ENCODE data around the gene HOXC11.

HOXC11 gene

DNA sequence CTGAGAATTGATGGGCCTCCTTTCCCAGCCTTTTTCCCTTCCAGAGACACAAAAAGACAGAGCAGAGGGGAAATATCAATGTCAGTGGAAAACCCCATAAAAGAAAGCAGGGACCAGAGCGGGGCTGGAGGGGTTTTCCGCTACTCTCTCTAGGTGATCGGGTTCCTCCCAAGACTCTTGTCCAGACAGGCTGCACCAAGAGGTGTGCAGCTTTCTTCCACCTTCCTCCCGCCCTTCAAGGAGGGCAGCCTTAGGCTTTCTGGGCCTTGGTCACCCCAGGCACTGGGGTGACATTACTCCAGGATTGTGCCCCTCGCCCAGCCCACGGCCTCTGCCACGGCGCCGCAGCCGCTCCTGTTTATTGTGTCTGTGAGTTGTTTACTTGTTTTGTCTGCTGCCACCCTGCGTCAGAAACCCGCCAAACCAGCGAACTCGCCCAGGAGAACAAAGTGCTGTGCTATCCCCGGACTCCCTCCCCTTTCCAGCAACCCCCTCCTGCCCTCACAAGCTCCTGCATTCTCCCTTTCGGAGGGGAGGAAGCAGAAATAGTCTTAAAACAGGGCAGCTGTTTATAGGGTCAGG is 48.6 kb downstream of the HOXC11 start:
- no peak for DNase-seq (ENCODE audit: low read depth in 2 of 2)

DNA sequence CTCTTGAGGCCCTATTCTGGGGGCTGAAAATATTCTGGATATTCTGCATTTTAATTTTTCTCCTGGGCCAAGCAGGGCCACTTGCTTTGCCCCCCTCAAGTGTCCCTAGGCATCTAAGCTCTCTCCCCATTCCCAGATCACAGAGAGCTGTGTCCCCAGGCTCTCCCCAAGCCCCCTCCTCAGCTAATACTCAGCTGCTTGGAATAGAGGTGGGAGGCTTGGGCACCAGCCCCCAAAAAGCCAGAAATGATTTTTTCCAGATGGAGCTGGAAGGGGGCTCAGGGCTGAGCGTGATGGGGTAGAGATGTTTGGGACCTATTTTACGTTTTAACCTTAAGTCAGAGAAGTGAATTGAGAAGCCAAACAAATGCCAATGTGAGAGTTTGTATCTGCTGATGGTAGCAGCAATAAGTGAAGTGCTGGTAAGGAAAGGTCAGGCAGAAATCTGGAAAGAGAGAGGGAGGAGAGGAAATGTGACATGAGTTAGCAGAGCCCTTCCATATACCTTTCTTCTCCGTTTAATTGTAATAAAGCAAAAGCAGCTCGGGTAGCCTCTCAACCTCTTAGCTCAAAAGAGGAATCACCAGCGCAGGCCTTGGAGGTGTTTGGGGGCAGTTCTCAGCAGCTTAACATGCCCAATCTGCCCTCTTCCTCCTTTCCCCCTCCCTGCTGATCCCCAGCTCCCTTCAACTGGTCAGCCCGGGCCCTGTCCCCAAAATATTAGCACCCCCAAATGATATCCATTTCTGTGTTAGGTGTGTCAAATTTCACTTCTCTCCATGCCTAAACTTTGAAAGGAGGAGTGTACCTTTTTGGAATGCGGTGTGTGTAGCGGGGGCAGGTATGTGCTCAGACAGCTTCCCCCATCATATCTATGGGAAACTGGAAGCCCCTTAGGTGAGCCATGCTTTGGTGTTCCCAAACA is 50.3 kb downstream of the HOXC11 start:
- no peak for DNase-seq (ENCODE audit: low read depth in 2 of 2)

DNA sequence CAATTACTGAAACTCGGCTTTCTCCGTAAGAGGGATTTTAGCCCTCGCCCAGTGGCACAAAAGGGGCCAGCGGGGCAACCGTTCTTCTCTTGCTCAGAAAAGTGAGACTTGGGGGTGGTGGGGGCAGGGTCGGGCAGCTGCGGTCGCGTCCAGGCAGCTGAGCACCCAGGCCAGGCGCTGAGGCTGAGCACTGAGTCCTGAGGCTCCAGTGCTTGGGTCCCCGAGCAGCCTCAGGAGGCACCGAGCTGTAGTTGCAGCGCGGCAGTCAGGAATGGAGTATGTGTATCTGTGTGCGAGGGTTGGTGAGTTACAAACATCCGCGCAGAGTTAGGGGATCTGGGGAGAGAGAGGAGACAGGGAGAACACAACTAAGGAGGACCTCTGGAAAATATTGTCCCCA is 51.2 kb downstream of the HOXC11 start:
- no peak for DNase-seq (ENCODE audit: low read depth in 2 of 2)

DNA sequence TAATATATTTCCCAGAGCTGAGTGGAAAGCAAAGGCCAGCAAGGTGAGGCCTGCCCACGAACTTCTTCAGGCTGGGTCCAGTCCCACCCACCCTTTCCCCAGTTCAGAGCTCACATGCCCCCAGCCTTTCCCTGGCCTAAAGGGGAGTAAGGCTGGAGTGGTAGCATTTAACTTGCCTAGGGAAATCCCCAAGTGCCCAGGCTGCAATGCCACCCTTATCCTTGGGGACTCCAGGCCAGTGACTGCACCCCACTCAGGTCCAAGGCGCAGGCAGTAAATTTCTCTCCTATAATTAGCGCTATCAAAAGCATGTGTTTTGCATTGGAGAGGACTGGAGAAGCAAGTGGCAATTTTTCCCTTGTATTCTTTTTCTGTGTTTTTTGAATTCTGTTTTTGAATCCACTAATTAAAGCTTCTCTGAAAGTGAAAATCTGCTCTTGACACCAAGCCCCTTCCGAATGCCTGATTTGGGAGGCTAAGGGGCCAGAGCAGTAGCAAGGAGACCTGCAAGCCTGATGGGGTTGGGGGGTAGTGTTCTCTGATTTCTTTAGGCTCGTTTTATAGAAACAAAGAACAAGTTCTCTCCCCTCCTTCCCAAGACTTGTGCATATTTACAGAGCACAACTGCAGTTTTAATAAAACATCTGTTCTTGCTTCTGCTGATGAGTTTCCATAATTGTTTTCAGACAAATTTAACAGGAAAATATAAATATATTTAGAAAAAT is 51.8 kb downstream of the HOXC11 start:
- no peak for DNase-seq (ENCODE audit: low read depth in 2 of 2)

DNA sequence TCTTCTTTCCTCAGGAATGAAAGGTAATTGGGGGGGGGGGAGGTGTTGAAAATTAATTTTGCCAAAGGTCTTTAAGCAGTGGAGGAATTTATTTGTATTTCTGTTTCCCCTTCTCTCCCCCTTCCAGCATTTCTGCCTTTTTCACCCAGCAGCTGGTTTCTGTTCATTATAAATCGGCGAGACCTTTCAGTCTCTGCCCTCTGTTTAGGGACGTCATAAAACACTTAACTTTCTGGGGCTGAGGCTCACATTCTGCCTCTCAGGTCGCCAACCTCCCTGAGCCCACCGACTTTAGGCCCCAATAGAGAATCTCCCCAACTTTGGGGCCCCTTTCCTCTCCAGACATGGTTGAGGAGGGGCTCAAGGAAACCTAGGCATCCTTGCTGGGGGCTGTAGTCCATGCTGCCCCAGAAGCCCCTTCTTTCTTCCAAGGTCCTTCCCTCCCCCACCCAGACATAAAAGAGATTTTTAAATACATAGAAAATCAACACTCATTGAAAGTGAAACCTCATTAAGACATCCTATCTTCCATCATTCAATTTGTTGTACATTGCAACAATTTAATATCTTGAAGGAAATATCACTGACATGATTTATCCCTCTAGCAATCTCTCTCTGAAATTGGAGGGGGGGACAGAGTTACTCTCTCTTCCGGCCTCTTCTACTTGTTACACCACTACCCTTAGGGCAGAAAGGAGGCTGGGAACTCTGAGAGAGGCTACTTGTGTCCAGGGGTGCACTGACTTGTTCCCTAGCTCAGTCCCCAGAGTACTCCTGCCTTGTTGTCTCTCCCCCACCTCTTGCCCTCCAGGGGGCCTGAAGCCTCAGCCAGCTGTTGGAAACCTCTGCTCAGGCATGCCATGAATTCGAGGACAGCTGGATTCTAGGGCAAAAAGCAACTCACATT is 52.8 kb downstream of the HOXC11 start:
- DNase-seq (ENCODE audit: low read depth in 2 of 2), result no peak

DNA sequence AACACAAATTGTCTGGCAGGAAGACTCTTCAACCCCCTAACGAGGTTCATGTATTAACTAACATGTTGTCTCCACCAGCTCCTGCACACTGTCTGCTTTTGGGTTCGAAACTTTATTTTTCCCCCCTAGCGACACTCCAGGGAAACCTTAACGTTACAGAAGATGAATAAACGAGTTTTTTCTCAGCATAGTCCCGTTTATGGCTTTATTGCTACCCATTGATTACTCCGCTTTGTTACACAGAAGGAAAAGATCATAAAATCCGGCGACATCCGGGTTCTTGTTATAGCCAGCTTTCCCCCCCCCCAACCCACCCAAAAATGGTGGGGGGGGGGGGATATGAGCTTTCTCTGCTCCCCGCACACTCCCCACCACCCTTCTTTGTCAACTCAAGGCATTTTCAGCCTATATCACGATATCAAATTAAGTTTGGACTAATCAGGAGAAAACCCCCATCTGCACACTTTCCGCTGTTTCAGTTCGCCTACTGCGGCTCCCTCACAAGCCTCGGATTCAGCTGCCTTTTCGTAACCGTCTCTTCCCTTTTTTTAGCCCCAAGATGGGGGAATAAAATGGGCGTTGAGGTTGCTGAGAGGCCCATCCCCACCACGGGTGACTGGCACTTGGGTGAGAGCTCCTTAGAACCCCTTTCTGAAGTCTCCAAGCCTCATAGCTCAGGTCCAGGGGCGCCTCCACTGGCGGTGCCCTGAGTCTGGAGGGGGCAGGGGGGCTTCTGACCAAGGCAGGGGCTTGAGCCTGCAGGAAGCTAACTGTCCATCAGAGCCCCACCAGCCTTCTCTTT is 53.9 kb downstream of the HOXC11 start:
- no peak for DNase-seq (ENCODE audit: low read depth in 2 of 2)
